OCI-LY7 (cell line): ENCODE measurements around the gene ADORA2A. TPM values are rescaled to one million over a fixed set of nuclear protein-coding genes. Genes with fewer than 3 reads are reported as not detected.

ENCODE experiments used
- BruUV-seq: library from RNA; stranded (reverse); fragments of 400-500 nt; replicated peaks from 2 replicates; lab custom pipeline; 2021; lab: Mats Ljungman, UMichigan
- CTCF ChIA-PET: fragments of 300-600 bp; sonication (Branson Sonifier 250); formaldehyde crosslinking; loops from one replicate; lab custom pipeline; 2022; ENCODE audit warnings: antibody characterized with exemption; ENCODE audit not compliant: unreplicated experiment; lab: Charles Lee
- POLR2A ChIA-PET: fragments of 300-600 bp; sonication (Branson Sonifier 250); formaldehyde crosslinking; loops from one replicate; lab custom pipeline; 2022; ENCODE audit warnings: antibody characterized with exemption; lab: Charles Lee
- DNase-seq: peaks from one replicate; pipeline ENCODE4 v3.0.0-alpha.2; 2015; ENCODE audit warnings: low spot score
- H2AFZ ChIP-seq: fragments of 200-600 bp; sonication (generic), shearing (Covaris generic); 2 replicates; pipeline ENCODE4 v1.6.1; 2014; ENCODE audit warnings: mild to moderate bottlenecking, antibody characterized with exemption, low read length, moderate library complexity
- H3K27ac ChIP-seq: fragments of 200-600 bp; sonication (generic); 2 replicates; pipeline ENCODE4 v1.5.1; 2014; ENCODE audit warnings: mixed run types, low read depth, mild to moderate bottlenecking, moderate library complexity, low read length, inconsistent platforms; ENCODE audit not compliant: poor library complexity, severe bottlenecking
- H3K36me3 ChIP-seq: fragments of 200-600 bp; sonication (generic); 2 replicates; pipeline ENCODE4 v1.6.1; 2014; ENCODE audit warnings: mild to moderate bottlenecking, antibody characterized with exemption, low read length, moderate library complexity, mixed read lengths; ENCODE audit not compliant: insufficient read depth
- H3K4me1 ChIP-seq: fragments of 200-600 bp; sonication (generic); 2 replicates; pipeline ENCODE4 v1.5.1; 2014; ENCODE audit warnings: mild to moderate bottlenecking, low read length; ENCODE audit not compliant: insufficient read depth, poor library complexity, severe bottlenecking
- H3K4me2 ChIP-seq: fragments of 200-600 bp; sonication (generic); 2 replicates; pipeline ENCODE4 v1.6.1; 2014; ENCODE audit warnings: mild to moderate bottlenecking, low read length
- H3K4me3 ChIP-seq: fragments of 200-600 bp; sonication (generic); 2 replicates; pipeline ENCODE4 v1.5.1; 2014; ENCODE audit warnings: mild to moderate bottlenecking, low read depth, low read length; ENCODE audit not compliant: poor library complexity, severe bottlenecking
- H3K79me2 ChIP-seq: fragments of 200-600 bp; sonication (generic); 2 replicates; pipeline ENCODE4 v1.6.1; 2016; ENCODE audit warnings: low read depth, mild to moderate bottlenecking, low read length, moderate library complexity, mixed read lengths; ENCODE audit not compliant: insufficient read depth
- H3K9me2 ChIP-seq: fragments of 200-600 bp; sonication (generic); 2 replicates; pipeline ENCODE4 v1.6.1; 2016; ENCODE audit warnings: mild to moderate bottlenecking, low read length, mixed read lengths; ENCODE audit not compliant: insufficient read depth
- H3K9me3 ChIP-seq: fragments of 200-600 bp; sonication (generic); 2 replicates; pipeline ENCODE4 v1.6.1; 2014; ENCODE audit warnings: mild to moderate bottlenecking, mixed run types, low read length, mixed read lengths
- H4K20me1 ChIP-seq: fragments of 200-600 bp; sonication (generic); 2 replicates; pipeline ENCODE4 v1.6.1; 2014; ENCODE audit warnings: mild to moderate bottlenecking, antibody characterized with exemption, low read length, moderate library complexity, mixed read lengths; ENCODE audit not compliant: insufficient read depth
- CTCF ChIP-seq: fragments of 200-600 bp; sonication (generic); conservative IDR thresholded peaks from 2 replicates; pipeline ENCODE4 v1.5.1; 2014; ENCODE audit warnings: mild to moderate bottlenecking, antibody characterized with exemption, low read length, moderate library complexity, mixed read lengths
- EZH2phosphoT487 ChIP-seq: fragments of 200-600 bp; sonication (generic); IDR thresholded peaks from 2 replicates; pipeline ENCODE4 v1.6.1; 2018; ENCODE audit warnings: low read depth, borderline replicate concordance, mild to moderate bottlenecking, mixed run types, antibody characterized with exemption, low read length, moderate library complexity, mixed read lengths
- intact Hi-C: fragments of 100-400 bp; cut with micrococcal nuclease; formaldehyde crosslinking; loops from one replicate; pipeline ENCODE4 v1.10.0; 2022; ENCODE audit not compliant: unreplicated experiment
- total RNA-seq, 2 experiments: library from RNA; depleted of rRNA in 1 of 2; stranded (reverse); fragments of >200 nt in 1 of 2; shearing (Covaris generic) in 1 of 2; gene quantifications; 2 replicates each; pipeline ENCODE4 v1.2.3, GENCODE V29; 2014 to 2022

ADORA2A gene
- total RNA-seq, 2 experiments from 2014 or later: 35.0 to 35.7 TPM

GRCh38 chr22:24429411-24430365, 2.3 kb downstream of the ADORA2A start:
- no TSS peak for BruUV-seq
- Histone ChIP-seq H3K9me3 (no peaks in the 10 kb centered on the region), H3K79me2 (peaks cover 60% of the 10 kb centered on the region), H3K4me2 (peak overlapping the region; percentile 97), H3K36me3 (peaks cover 10% of the 10 kb centered on the region; the same call in 1 of the 2 replicates), H4K20me1 (no peaks in the 10 kb centered on the region), H3K4me1 (peaks cover 97% of the 10 kb centered on the region), H3K4me3 (peak overlapping the region; percentile 71), H3K27ac (peak overlapping the region; percentile 99), H3K9me2 (no peaks in the 10 kb centered on the region), H2AFZ (no peak overlapping the region)
- TF ChIP-seq EZH2phosphoT487: no peak
- TF ChIP-seq CTCF: no peak
- ChIA-PET POLR2A (interaction anchor here (0.6 to 1.3 kb wide), 3 partner anchors 38 to 168 kb away, joined by 3 to 7 read pairs (median 5); no protein-coding TSS in a partner anchor), CTCF (no interaction called here)
- peak; percentile 86 for DNase-seq
- intact Hi-C loops: loop anchor here (5.0 kb wide), 1 partner anchor 627 kb away; no protein-coding TSS in a partner anchor

- Histone ChIP-seq H3K27ac (peak overlapping the region; percentile 99), H4K20me1 (no peaks in the 10 kb centered on the region), H3K79me2 (peaks cover 66% of the 10 kb centered on the region), H3K36me3 (peaks cover 14% of the 10 kb centered on the region; the same call in 1 of the 2 replicates), H3K9me3 (no peaks in the 10 kb centered on the region), H3K4me3 (peak overlapping the region; percentile 71), H3K4me1 (peaks cover 97% of the 10 kb centered on the region), H3K9me2 (no peaks in the 10 kb centered on the region), H3K4me2 (peak overlapping the region; percentile 97), H2AFZ (no peak overlapping the region)
- BruUV-seq: no TSS peak
- intact Hi-C loops: no loop called here
- POLR2A ChIA-PET: no interaction called here
- CTCF ChIA-PET: no interaction called here
- no peak for TF ChIP-seq EZH2phosphoT487
- no peak for TF ChIP-seq CTCF
- DNase-seq: no peak
These were observed 3.3 kb downstream of the ADORA2A start for GRCh38 chr22:24430431-24431308.
